ENCODE results near the gene TYMP.

DNA sequence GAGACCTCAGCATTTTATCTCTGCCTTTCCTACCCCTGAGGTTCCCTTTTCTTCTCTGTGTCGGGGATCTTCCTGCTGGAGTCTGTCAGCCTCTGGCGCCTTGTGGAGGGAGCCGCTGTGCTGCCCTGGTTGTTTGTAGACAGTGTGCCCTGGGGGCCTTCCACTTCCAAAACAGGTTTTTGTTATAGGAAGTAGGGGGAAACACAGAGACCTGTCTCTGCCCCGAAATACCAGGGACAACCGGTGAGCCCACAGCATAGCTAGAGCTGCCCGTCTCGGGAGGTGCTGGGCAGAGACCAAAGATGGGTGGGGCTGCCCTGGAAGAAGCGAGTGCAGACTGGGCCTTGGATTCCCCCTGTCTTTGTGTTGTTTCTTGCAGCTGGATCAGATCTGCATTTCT is 13.7 kb downstream of the TYMP start:
- TF ChIP-seq POLR2A (IDR thresholded peaks at IDR 0.05; ENCODE audit: low read depth, low read length) (no peak), POLR2AphosphoS5 (IDR thresholded peaks at IDR 0.05; ENCODE audit: insufficient read depth, low read depth, low read length) (no peak), MYC (IDR thresholded peaks at IDR 0.05; ENCODE audit: low read depth, low read length) (no peak)
- TF ChIP-seq, protein P1, sequence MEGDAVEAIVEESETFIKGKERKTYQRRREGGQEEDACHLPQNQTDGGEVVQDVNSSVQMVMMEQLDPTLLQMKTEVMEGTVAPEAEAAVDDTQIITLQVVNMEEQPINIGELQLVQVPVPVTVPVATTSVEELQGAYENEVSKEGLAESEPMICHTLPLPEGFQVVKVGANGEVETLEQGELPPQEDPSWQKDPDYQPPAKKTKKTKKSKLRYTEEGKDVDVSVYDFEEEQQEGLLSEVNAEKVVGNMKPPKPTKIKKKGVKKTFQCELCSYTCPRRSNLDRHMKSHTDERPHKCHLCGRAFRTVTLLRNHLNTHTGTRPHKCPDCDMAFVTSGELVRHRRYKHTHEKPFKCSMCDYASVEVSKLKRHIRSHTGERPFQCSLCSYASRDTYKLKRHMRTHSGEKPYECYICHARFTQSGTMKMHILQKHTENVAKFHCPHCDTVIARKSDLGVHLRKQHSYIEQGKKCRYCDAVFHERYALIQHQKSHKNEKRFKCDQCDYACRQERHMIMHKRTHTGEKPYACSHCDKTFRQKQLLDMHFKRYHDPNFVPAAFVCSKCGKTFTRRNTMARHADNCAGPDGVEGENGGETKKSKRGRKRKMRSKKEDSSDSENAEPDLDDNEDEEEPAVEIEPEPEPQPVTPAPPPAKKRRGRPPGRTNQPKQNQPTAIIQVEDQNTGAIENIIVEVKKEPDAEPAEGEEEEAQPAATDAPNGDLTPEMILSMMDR (IDR thresholded peaks at IDR 0.05; ENCODE audit: extremely low read depth in 1 of 2, insufficient read depth in 1 of 2, low read depth in 1 of 2, low read length in 2 of 2) = no peak

Data from endothelial cell of umbilical vein (primary cell).